Mesothelial cell of epicardium (in vitro differentiated cells): ENCODE measurements around the gene CCDC88A. TPM values are rescaled to one million over a fixed set of nuclear protein-coding genes. Genes with fewer than 3 reads are reported as not detected.

Source experiments
- DNase-seq, 2 experiments: peaks; one replicate each; pipeline ENCODE4 v3.0.0; 2021; ENCODE audit warnings: low spot score in 2 of 2; ENCODE audit not compliant: unreplicated experiment in 2 of 2
- H3K27ac Mint-ChIP-seq: 2 replicates; pipeline ENCODE4 v1.8.0; 2021; ENCODE audit warnings: mixed read lengths
- H3K27me3 Mint-ChIP-seq: 2 replicates; pipeline ENCODE4 v1.8.0; 2021; ENCODE audit warnings: low read depth, mixed read lengths
- H3K36me3 Mint-ChIP-seq: 2 replicates; pipeline ENCODE4 v1.8.0; 2021; ENCODE audit warnings: mixed read lengths
- H3K4me1 Mint-ChIP-seq: 2 replicates; pipeline ENCODE4 v1.8.0; 2021; ENCODE audit warnings: mixed read lengths
- H3K4me3 Mint-ChIP-seq: 2 replicates; pipeline ENCODE4 v1.8.0; 2021; ENCODE audit warnings: mild to moderate bottlenecking, moderate library complexity, mixed read lengths
- H3K9me3 Mint-ChIP-seq: 2 replicates; pipeline ENCODE4 v1.8.0; 2021; ENCODE audit warnings: mixed read lengths
- CTCF ChIP-seq: fragments of 200-600 bp; sonication (generic); IDR thresholded peaks from one replicate; pipeline ENCODE4 v1.5.0; 2021; ENCODE audit warnings: antibody characterized with exemption; ENCODE audit not compliant: unreplicated experiment
- total RNA-seq: library from RNA; stranded (reverse); gene quantifications from 3 replicates; pipeline ENCODE4 v1.2.1, GENCODE V29; 2021

CCDC88A gene
- total RNA-seq, 1 donor from 2014 or later = 60.1 TPM

GRCh38 chr2:55408918-55409868, 10.5 kb downstream of the CCDC88A start:
- TF ChIP-seq CTCF = no peak
- H3K27me3 Mint-ChIP-seq = no peaks in the 10 kb centered on the region
- no peak overlapping the region for H3K4me3 Mint-ChIP-seq
- H3K4me1 Mint-ChIP-seq = no peaks in the 10 kb centered on the region
- H3K36me3 Mint-ChIP-seq = peaks cover 9% of the 10 kb centered on the region
- DNase-seq = no peak
- H3K27ac Mint-ChIP-seq = no peak overlapping the region
- H3K9me3 Mint-ChIP-seq = no peaks in the 10 kb centered on the region

DNA sequence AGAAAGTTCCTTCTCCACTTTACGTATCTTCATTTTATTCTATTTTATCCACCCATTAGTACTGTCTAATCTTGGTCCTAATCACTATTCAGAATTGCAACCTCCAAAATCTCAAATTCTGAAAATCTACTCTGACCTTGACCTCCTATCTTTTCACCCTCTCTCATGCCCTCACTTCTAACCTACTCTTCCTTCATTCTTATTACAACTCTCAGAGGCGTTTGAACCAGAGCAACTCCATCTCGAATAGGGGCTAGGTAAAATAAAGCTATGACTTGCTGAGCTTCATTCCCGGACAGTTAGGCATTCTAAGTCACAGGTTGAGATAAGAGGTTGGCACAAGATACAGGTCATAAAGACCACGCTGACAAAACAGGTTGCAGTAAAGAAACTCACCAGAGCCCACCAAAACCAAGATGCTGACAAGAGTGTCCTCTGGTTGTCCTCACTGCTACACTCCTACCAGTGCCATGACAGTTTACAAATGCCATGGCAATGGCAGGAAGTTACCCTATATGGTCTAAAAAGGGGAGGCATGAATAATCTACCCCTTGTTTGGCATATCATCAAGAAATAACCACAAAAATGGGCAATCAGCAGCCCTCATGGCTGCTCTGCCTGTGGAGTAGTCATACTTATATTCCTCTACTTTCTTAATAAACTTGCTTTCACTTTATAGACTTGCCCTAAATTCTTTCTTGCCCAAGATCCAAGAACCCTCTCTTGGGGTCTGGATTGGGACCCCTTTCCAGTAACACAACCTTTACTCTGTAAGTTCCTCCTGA, 11.4 kb downstream of the CCDC88A start:
- Mint-ChIP-seq H3K9me3 (no peaks in the 10 kb centered on the region), H3K4me1 (no peaks in the 10 kb centered on the region), H3K4me3 (no peak overlapping the region), H3K36me3 (peaks cover 9% of the 10 kb centered on the region), H3K27me3 (no peaks in the 10 kb centered on the region), H3K27ac (no peak overlapping the region)
- DNase-seq = no peak
- no peak for TF ChIP-seq CTCF

DNA sequence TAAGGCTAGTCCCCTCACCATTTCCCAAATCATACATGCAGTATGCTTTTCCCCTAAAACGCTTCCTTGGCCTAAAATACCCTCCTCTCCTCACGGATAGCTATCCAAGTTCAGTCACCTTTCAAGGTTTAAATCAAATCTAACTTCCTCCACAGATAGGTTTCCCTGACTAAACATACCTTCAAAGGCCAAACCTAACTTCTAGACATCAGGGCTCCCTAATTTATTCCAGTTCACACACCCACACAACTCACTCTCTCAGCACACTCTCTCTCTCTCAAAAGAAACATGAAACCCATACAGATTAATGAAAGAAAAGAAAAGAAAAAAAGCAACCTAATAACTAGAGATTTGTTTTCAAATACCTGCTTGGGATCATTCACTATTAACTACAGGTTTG, 14.5 kb downstream of the CCDC88A start:
- Mint-ChIP-seq H3K4me1 (no peaks in the 10 kb centered on the region), H3K27me3 (no peaks in the 10 kb centered on the region), H3K27ac (no peak overlapping the region), H3K36me3 (peaks cover 10% of the 10 kb centered on the region), H3K4me3 (no peak overlapping the region), H3K9me3 (no peaks in the 10 kb centered on the region)
- no peak for DNase-seq
- no peak for TF ChIP-seq CTCF

DNA sequence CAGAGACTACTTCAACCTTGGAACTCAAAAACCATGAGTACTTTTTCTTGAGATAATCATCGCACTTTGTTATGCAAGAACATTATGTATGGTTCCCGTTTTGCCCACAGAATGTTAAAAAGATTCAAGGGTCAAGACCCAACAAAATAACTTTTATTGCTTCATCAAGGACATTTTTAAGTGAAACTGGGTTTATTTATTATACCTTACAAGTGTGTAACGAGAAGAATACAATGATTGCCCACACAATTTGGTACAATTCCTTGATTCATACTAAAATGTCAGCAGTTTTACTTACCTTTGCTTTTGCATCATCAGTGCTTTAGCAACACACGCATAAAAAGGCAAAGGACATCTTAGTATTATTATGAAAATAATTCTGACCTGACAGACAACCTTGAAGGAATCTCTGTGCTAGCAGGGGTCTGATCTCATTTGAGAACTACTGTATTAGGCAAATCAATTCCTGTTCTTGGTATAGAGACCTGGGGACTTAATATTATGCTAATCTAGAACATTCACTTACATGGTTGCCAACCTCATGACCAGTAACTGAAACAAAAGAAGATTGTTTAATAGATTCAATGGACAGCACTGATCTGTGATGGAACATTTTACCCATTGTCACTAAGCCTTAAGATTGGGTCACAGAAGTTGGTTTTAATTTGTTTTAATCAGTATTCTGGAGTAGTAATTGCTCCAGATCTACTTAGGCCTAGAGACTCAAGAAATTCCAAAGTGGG, 16.2 kb downstream of the CCDC88A start:
- H3K27me3 Mint-ChIP-seq = no peaks in the 10 kb centered on the region

More for the DNA sequence above, 16.2 kb downstream of the CCDC88A start:
- H3K36me3 Mint-ChIP-seq = peaks cover 10% of the 10 kb centered on the region
- no peak for DNase-seq
- H3K27ac Mint-ChIP-seq = no peak overlapping the region
- no peak for TF ChIP-seq CTCF
- H3K9me3 Mint-ChIP-seq = no peaks in the 10 kb centered on the region
- no peak overlapping the region for H3K4me3 Mint-ChIP-seq
- H3K4me1 Mint-ChIP-seq = no peaks in the 10 kb centered on the region
